Measurements from ENCODE around the gene TPK1.

TPK1 gene

DNA sequence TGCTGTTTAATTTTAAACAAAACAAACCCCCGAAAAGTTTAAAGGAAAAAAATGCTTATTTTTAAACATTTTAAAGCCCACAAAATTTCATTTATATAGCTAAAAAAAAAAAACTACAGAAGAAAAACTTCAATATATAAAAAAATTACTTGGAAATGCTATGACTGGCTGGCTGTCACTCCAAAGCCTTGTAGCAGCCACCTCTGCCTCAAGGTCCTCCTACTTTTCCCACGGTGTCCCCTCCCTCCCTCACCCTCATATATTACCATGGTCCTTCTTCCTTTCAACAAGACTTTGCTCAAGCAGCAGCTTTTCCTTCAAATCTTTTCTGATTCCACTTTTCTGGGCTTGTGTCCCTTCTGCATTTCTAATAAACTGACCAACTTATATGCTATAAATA is 122.0 kb downstream of the TPK1 start:
- no peak for DNase-seq

DNA sequence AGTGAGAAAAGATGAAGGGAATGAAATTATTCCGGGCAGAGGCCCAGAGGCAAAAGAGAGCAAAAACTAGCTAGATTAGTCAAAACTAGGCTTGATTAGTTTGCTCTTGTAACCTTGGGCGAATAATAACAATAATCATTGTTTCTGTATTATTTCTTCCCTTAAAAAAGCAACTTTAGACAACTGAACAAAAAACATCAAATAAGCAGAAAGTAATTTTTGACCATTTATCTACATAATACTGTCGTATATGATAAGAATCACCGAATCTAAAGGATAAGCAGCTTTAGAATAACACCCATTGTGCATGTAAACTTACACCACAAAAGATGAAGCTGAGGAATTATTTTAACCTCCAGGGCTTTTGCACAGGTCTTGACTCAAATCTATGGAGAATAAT is 125.1 kb downstream of the TPK1 start:
- no peak for DNase-seq

DNA sequence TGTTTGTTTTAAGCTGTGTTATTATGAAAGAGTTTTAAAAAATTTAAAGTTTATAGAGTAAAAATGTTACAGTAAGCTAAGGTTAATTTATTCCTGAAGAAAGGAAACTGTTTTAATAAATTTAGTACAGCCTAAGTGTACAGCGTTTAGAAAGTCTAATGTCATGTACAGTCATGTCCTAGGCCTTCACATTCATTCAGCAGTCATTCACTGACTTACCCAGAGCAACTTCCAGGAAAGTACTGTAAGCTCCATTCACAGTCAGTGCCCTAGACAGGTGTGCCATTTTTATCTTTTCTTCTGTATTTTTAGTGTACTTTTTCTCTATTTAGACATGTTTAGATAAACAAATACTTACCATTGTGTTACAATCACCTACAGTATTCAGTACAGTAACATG is 126.8 kb downstream of the TPK1 start:
- DNase-seq, result no peak

DNA sequence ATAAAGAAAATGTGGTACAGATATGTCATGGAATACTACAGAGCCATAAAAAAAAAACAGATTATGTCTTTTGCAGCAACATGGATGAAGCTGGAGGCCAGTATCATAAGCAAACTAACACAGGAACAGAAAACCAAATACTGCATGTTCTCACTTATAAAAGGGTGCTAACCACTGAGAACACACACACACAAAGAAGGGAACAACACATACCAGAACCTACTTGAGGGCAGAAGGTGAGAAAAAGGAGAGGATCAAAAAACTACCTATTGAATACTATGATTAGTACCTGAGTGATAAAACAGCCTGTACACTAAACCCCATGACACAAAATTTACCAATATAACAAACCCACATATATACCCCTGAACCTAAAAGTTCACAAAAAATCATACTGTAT is 144.6 kb downstream of the TPK1 start:
- no peak for DNase-seq

DNA sequence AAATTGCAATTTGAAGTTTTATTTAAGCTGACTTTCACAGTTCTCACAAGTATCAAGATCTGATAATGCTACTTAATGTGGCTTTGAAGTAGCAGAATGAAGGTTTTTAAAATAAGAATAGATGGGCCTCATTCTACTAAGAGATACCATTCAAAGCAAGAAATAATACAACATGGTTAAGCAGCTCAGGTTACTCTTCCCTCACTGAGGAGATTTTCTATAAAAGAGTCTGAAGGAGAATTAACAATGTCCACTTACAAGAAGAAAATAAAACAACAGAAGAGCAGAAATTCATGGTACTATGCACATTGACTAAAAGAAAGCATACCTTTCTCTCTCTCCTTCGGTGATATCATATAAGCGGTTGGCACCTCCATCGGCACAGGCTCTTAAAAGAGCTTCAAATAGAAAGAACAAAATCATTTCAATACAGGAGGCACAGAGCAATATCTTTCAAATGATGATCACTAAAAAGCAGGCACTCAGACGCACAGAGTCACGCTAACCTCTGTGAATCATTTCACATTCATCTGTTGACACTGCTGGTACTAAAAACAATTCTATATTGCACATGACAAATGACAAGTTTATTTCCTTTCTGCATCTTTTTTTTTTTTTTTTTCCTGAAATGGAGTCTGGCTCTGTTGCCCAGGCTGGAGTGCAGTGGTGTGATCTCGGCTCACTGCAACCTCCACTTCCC is 153.1 kb downstream of the TPK1 start:
- no peak for DNase-seq

DNA sequence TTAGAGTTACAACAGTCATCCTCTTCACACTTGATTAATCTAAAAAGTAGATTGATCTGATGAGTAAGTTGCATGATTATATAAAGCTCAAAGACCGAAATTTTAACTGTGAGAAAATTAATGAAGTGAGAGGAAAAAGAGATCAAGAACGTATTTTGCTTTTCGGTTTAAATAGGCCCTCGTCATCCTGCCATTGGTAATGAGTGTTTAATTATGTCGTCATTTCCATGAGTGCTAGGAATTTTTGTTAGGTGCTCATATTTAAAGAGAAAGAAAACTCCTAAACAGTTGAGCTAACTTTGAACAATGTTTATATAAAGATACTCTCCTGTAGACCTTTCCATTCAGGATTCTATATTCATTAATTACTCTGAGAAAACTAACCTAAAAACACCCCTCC is 159.4 kb downstream of the TPK1 start:
- no peak for DNase-seq

DNA sequence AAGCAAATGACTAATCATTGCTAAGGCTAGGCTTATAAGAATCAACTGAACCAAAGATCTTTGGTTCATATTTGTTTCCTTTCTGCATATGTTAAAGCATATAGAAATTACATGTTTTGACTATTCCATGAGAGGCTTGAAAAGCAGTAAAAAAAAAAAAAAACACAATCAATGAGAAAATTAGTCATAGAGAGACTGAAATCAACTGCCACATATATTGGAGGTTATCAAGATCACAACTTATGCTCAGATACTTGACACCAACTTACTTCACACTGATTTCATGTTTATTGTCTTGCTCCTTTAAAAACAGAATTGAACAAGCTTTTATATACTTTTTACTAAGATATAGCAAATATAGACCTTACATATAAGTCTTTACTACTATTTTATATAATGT is 161.3 kb downstream of the TPK1 start:
- no peak for DNase-seq

DNA sequence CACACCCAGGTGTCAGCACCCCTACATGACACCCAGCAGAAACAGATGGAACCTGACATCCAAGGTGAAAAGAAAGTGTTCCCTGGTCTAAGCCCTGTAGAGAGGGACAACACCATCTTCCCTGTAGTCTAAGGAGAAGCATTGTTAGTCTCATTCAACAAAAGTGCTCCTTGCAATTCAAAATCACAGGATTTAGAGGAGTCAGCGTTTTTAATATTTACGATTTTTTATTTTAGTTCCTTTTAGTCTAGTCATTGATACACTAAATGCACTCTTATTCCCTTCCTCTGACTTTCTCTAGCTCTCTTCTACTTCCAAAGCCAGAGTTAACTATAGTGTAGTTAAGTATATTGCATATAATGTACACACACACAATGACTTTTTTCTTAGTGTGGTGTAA is 163.0 kb downstream of the TPK1 start:
- no peak for DNase-seq

DNA sequence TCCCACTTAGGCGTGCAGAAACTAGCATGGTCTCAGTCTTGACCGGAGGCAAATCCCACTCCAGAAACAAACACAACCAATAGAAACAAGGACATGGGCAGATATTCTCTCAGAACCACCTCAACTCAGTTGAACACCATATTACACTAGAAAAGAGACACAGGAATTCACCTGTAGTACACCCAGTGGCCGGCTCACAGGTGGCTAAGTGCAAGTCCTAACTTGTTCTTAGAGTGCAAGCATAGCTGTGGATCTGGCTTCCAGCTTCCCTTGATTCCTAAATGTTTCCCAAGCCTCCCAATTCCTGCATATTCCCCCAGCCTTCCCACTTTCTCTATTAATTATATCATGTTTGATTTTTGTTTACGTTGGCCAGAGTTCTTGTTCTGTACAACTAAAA is 164.4 kb downstream of the TPK1 start:
- DNase-seq, result no peak

DNA sequence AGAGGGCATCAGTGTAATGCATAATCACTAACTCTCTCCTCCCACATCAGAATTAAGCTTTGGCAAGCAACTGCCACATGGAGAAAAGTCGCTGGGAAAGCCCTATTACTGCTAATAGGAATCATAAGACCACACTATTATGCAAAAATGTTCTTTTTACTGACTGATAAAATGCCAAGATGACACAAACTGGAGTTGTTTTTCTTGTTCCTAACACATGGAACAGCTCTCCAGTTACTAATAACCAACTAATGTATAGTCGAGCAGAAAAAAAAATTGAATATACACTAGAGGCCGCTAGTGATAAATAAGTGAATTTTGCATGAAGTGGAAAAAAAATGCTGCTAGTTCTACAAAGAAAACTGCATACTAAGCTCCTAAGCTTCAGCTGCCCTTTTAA is 165.6 kb downstream of the TPK1 start:
- no peak for DNase-seq

DNA sequence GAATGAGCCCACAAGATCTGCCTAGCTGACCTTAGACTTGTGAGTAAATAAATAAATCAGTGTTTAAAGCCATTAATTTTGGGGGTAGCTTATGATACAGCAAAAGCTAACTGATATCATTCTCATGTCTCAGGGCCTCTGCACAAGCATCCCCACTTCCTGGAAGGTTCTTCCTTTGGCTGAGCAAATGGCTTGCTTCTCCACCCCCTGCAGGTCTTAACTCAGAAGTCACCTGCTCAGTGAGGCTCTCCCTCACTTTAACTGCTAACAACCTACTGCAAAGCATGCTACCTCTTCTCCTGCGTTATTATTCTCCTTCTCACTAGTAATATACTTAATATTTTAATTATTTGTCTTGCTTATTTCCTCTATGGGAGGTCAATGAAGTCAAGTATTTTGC is 167.3 kb downstream of the TPK1 start:
- DNase-seq, result no peak

DNA sequence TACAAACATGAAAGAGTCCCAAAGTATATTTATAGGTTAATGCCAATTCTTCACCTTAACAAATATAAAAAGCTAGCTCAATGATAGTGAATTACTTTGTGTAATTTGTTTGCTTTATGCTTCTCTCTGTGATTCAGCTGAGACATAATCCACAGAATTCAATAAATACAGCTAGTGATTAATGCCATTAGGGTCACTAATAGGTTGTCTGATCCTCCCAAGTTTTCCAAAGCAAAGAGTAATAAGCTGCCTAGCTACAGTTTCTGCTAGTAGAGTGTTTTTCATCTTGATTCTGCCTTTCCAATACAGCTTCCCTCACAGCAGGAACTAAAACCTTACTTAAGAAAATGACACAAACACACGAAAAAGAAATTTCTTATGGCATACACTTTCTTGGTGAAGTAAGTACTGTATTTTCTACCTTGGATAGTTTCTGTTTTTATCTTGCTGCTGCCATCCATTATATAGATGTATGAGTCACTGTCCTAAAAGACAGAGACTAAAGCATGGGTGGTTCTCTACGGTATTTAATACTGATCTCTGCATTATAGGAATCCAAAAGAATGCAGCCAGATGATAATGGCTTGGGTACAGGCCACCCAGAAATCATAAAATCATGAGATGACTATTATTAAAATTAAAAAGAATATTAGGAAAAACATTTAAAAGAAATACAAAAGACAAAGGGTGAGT is 170.0 kb downstream of the TPK1 start:
- no peak for DNase-seq

DNA sequence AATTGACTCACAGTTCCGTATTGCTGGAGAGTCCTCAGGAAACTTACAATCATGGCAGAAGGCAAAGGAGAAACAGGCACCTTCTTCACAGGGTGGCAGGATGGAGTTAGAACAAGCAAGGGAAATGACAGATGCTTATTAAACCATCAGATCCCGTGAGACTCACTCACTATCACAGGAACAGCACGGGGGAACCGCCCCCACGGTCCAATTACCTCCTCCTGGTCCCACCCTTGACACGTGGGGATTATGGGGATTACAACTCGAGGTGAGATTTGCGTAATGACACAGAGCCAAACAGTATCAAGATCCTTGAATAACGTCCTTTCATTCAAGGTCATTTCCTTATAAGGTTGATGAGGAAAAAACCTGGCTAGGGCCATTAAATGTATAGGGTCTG is 176.6 kb downstream of the TPK1 start:
- DNase-seq, result no peak

DNA sequence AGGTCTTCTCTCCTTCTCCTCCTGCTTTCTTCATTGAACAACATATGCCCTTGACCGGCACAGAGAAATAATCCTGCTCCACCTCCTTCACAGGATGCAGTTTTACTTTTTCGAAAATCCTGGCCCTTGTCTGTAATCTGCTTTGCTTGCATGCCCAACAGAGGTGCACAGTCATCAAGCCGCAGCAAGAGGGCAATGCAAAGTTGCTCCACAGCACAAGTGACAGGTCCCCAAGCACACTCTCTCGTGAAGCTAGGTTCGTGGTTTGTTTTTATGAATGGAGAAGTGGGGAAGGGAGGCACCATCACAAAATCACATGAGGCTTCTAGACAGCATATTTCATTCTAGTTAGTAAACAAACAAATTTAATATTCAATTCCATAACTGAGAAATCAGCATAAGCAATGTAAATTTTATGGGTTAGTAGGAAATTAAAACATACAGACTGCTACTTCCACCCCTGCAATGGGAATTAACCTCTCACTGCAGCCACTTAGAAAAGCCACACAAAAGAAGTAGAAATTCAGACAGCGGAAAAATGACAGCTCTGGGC is 178.8 kb downstream of the TPK1 start:
- no peak for DNase-seq

DNA sequence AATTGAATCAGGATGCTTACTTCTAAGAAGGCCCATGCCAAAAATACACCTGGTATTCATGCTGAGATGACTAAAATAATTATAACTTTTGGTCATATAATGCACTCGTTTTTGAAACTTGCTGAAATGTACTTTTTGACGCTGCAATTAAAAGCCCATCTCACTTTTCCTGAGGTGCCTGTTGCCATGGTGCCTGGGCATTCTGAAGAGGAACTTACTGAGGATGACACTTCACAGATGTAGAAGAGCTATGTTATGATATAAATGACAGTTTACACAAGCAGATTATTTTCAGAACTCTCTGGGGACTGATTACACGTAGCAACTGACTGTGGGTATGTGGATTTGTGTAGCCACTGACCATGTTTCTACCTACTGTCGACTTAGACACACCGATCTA is 182.4 kb downstream of the TPK1 start:
- DNase-seq, result no peak

DNA sequence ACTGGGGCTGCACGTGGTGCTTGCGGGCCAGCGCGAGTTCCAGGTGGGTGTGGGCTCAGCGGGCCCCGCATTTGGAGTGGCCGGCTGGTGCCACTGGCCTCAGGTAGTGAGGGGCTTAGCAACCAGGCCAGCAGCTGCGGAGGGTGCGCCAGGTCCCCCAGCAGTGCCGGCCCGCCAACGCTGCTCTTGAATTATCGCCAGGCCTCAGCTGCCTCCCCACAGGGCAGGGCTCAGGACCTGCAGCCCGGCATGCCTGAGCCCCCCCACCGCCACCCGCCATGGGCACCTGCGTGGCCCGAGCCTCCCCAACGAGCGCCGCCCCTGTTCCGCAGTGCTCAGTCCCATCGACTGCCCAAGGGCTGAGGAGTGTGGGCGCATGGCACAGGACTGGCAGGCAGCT is 185.4 kb downstream of the TPK1 start:
- no peak for DNase-seq

DNA sequence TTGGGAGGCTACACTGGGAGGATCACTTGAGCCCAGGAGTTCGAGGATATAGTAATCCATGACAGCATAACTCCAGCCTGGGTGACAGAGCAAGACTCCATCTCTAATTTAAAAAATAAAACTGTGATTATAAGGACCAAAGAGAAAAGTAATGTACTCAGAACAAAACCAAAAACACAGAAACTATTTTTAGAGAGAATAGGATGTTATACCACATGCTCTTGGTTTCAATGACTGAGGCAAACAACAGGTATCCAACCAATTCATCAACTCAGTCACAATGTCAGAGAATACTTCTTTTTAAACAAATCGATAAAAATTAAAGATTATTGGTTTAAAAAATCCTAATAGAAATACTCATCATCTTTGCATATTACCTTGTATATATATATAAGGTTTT is 186.7 kb downstream of the TPK1 start:
- DNase-seq, result no peak

DNA sequence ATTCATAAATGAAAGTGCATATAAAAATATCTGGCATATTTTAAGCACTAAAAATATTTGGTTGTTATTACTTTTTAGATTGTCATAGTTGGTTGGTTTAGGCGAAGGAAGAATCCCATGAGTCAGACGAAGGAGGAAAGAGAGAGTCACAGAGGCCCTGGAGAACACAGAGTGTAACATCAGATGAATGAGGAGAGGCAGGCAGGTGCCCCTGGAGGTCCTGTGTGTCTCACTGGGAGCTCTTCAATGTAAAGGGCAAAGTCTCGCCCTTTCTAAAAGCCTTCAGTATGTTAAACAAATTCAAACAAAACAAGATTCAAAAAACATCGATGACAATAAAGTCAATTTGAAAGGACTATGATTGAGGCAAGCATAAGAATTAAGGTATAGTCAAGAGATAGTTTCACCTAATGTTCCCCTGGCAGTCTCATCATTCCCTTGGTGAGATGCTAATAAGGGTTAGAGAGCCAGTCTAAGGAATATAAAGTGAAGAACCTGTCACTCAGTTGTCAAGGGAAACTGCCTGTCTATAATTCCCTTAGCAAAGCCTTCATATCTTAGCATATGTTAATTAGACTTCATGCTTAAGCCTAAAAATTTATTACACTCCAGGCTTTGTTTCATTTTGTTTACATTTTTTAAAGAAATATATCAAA is 194.3 kb downstream of the TPK1 start:
- no peak for DNase-seq

DNA sequence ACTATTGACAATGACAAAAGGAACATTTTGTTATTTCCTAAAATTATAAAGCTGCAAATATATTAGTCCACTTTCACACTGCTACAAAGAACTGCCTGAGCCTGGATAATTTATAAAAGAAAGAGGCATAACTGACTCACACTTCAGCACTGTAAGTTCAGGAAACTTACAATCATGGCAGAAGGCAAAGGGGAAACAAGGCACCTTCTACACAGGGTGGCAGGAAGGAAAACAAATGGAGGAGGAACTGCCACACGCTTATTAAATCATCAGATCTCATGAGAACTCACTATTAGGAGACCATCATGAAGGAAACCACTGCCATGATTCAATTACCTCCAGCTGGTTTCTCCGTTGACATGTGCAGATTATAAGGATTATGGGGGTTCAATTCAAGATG is 203.1 kb downstream of the TPK1 start:
- DNase-seq, result no peak

DNA sequence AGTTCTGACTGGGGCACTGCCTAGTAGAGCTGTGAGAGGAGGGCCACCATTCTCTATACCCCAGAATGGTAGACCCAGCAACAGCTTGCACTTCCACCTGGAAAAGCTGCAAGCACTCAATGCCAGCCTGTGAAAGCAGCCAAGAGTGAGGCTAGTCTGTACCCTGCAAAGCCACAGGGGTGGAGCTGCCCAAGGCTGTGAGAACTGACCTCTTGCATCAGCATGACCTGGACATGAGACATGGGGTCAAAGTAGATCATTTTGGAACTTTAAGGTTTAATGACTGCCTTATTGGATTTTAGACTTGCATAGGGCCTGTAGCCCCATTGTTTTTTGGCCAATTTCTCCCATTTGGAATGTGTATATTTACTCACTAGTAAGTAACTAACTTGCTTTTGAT is 206.3 kb downstream of the TPK1 start:
- DNase-seq, result no peak

DNA sequence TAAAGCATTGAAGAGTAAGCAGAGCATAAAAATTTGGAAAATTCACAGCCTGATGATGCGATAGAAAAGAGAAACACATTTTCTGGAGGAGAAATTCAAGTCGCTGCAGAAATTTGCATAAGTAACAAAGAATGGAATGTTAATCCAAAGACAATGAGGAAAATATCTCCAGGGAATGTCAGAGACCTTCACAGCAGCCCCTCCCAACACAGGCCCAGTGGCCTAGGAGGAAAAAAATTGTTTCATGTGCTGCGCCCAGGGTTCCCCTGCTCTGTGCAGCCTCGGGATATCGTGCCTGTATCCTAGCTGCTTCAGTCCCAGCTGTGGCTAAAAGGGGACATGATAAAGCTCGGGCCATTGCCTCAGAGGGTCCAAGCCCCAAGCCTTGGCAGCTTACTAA is 206.8 kb downstream of the TPK1 start:
- DNase-seq, result no peak

DNA sequence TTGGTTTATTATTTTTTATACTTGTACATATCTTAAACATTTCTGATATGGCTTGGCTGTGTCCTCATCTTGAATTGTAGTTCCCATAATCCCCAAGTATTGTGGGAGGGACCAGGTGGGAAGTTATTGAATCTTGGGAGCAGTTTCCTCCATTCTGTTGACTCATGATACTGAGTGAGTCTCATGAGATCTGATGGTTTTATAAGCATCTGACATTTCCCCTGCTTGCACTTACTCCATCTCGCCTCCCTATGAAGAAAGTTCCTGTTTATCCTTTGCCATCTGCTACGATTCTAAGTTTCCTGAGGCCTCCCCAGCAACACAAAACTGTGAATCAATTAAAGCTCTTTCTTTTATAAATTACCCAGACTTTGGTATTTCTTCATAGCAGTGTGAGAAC is 207.7 kb downstream of the TPK1 start:
- no peak for DNase-seq

DNA sequence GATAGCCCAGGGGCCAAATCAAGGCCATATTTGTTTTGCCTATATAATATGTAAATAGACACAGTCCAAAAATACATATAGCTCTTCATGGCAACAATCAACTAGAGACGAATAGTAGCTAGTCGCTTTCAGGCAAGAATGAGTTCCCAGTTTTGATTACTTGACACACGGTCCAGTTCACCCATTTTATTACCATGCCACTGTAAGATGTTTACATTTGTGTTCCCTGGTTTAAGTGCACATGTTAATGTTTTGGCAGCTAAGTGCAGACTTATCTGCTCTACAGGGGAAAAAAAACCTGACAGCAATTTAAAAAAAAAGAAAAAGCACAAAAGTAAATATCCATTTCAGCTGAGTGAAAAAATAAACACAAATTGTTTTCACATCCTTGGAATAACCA is 213.1 kb downstream of the TPK1 start:
- DNase-seq, result no peak

DNA sequence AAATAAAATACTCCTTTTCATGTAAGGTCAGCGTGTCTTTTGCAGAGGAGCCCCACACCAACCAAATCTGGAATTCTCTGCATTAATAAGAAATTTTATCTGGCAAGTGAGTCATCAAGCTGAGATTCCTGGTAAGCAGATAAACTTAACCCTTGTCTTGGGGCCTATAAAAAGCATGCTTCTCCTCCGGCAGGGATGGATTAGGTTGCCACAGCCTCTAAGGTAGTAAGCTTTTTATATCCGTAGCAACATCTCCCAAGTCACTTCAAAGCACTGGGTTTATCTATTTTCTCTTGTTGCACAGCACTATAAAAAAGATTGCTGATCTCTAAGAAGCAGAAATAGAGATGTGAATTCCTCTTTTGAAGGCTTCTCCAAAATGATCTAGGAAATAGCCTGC is 229.6 kb downstream of the TPK1 start:
- DNase-seq, result no peak

All from CD4-positive, alpha-beta T cell treated with Interferon gamma for 1 hour (primary cell).